ENCODE results near the gene OLIG3.

The OLIG3 gene

GRCh38 chr6:137495703-137496336 lies 1.6 kb upstream of the OLIG3 start:
- DNase-seq, result no peak

DNA sequence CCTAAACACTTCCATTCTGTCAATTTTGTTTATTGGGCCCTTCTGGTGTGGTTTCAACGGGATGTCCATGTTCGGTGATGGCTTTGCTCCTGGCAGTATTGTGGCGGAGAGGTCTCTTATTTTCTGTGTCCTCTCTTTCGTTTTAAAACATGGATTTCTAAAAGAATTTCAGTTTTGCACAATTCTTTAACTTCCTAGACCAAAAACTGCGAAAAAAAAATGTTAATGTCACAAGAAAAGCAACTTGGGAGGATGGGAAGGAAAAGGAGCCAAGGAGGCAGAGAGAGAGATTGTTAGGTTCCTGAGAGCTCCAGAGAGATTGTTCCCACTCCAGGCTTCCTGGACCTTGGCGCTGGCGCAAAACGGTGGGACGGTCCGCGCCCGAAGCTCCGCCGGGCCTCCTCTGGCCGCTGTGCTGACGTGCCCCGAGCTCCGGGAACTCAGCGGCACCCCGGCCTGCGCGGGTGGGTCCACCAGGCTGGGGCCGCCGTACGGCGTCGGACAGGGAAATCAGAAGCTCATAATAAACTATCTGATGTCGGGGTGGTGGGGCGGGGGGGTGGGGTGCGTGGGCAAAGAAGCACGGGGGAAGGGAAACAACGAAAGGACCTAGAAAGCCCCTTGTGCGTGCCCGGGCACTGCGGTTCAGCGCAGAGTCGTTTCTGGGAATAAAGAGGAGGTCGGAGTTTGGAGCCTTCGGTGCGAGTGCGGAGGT lies 951 bp upstream of the OLIG3 start:
- DNase-seq, result no peak

DNA sequence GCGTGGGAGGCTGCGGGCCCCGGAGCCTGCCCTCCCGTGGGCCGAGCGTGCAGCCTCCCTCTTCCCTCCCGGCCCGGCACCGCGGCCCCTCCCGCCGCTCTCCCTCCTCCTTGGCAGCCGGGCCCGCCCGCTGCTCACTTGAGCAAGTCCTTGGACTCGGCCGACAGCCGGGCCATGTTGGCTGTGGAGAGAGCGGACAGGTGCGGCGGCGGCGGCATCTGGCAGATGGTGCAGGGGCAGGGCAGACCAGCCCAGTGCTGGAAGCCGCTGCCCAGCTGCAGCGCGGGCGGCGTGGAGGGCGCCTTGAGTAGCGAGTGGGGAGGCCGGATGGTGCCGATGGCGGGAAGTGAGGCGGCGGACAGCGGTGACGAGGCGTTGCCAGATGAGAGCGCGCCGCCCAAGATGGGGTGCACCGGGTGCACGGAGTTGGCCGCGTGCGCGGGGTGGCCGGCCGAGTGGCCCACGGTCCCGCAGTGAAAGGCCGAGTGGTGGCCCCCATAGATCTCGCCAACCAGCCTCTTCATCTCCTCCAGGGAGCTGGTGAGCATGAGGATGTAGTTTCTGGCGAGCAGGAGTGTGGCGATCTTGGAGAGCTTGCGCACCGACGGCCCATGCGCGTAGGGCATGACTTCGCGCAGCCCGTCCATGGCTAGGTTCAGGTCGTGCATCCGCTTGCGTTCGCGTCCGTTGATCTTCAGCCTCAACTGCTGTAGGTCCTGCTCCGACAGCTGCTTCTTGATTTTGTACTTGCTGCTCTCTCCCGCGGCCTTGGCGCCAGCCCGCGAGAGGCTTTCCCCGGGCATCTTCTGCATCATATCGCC lies 766 bp downstream of the OLIG3 start:
- no peak for DNase-seq

- DNase-seq, result no peak
Observed at GRCh38 chr6:137492289-137493217, 1.6 kb downstream of the OLIG3 start.

DNA sequence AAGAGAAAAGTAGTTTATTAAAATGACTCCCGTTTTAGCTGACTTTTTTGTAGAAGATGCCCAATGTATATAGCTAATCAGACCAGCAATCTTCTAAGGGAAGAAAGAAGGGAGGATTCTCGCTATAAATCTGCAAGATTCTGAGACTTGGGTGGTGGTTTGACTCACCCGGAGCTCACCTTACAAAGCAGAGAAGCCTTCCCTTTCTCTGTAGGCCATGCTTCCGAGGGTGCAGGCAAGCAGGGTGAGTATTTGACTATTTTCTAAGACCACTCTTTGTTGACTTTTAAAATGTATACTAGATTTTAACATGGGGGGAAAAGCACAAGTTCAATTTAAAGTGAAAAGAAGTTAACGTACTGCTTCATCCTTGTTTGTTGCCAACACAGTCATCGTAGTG lies 2.7 kb downstream of the OLIG3 start:
- no peak for DNase-seq

GRCh38 chr6:137490961-137491360 lies 3.2 kb downstream of the OLIG3 start:
- DNase-seq, result no peak

- no peak for DNase-seq
Observed at GRCh38 chr6:137490006-137490905, 3.9 kb downstream of the OLIG3 start.

DNA sequence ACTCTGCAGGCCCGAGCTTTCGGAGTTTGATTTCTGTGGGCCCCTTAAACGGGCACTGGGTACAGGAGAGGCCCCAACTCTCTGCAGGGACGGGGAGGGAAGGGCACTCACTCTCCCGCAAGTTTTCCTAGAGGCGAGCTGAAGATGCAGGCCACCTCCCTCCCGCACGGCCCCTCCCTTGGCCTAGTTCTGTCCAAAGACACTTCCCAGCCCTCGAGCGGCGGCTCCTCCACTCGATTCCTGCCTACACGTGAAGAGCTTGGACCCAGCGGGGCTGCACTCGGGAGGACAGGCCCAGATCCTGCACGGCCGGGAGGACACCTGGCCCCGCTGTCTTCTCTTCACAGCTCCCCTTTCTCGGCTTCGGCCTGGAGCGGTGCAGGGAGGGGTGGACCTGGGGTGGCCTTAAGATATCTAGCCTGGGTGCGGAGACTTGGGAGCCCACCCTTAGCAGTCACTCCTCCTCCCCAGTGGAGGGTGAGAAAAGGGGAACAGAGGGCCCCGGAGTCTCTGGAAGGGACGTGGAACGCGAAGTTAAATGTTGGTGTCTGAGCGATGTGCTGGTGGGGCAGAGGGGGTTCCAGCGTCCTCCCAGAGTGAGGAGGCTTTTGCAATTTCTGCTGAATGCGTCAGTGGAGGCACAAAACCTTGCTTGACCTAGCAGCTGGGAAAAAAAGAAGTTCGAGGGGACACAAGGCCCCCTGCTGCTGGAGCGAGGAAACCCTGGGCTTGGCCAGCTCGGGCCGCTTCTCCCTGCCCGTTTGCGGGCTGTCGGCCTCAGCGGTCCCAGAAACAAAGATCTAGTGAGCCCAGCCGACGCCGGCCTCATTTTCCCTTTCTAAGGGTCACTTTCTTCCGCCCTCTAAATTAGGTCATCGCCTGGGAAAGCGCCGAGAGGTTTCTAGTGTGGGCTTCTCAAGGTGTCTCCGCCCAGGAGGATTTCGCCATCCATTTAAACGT lies 4.9 kb downstream of the OLIG3 start:
- no peak for DNase-seq

GRCh38 chr6:137488150-137489045 lies 5.8 kb downstream of the OLIG3 start:
- DNase-seq, result no peak

DNA sequence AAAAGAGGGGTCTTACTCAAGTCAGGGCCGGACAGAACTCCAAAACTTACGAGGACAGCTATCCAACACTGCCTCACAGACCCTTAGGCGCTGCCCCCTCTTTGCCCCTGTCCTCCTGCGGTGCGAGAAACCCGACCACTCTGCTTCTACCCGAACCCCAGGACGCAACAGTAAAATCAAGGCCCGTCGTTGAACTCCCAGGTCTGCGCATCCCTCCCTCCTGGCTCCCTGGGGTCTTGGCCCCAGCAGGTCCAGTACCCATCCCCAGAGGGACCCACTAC lies 6.4 kb downstream of the OLIG3 start:
- DNase-seq, result no peak

- no peak for DNase-seq
Observed at GRCh38 chr6:137487181-137487868, 6.9 kb downstream of the OLIG3 start.

GRCh38 chr6:137486416-137486815 lies 7.8 kb downstream of the OLIG3 start:
- DNase-seq, result no peak

- no peak for DNase-seq
Observed at GRCh38 chr6:137480431-137480830, 13.8 kb downstream of the OLIG3 start.

DNA sequence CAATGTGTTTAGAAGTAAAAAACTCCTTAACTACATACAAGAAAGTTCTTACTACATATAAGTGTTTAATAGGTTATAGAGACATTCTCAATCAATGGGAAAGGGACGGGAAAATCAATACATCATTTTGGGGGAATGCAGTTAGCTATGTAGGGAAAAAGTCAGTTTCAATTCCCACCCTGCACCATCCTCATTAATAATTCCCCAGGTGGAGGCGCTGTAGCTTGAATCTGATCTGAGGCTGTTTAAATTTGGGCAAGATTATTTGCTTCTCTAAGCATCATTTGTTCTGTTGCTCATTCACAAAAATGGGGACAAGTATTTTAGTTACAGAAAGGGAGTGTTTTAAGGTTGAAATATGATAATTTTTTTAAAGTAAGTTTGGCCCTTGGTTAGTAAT lies 19.1 kb downstream of the OLIG3 start:
- no peak for DNase-seq

- DNase-seq, result no peak
Observed at GRCh38 chr6:137473598-137473997, 20.6 kb downstream of the OLIG3 start.

GRCh38 chr6:137472641-137473137 lies 21.5 kb downstream of the OLIG3 start:
- DNase-seq, result no peak

DNA sequence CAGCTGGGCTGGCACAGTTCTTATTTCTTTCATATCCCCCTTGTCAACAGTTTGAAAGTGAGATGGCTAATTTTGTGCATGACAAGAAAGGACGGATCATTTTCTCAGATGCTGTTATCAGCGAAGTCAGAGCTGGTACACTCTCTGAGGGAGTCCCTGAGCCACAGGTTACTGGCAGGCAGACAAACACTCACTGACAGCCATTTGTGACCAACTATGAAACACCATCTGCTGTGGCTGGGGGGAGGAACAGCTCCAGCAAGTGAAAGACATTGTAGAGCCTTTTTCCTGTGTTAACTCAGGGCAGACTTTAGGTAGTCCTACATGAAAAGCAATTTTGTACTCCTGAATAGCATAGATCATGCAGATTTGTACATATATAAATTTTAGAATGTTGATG lies 22.2 kb downstream of the OLIG3 start:
- DNase-seq, result no peak

- DNase-seq, result no peak
Observed at GRCh38 chr6:137471497-137471896, 22.7 kb downstream of the OLIG3 start.

DNA sequence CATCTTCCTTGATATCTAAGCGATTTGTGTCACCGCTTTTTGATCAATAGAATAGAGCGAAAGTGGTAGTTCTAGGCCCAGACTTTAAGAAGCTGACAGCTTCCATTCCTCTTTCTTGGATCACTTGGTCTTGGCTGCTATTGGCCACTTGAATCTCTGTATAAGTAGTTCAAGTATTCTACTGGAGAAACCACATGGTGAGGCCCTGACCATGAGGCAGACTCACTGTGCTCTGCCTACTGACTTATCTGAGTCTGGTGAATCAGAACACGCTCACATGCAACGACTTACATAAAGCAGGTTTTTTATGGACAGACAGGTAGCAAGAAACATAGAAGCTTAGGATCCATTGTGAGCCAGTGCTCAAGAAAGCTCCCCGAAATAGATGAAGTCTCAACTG lies 27.0 kb downstream of the OLIG3 start:
- no peak for DNase-seq
